Tibial nerve (tissue), 4 donors: ENCODE results near the gene CASS4.

ENCODE experiments used
- EP300 ChIP-seq, 2 donors: sonication (generic); formaldehyde crosslinking; IDR thresholded peaks; one replicate each; pipeline ENCODE4 v1.6.1; 2017; ENCODE audit warnings: antibody characterized with exemption in 2 of 2, mild to moderate bottlenecking in 1 of 2
- TF ChIP-seq, protein P1 (sequence below), 5 experiments: fragments of 200-600 bp in 3 of 5; fragments of 450-650 bp in 2 of 5; sonication (generic) in 3 of 5; IDR thresholded peaks; one replicate each; pipeline ENCODE4 v1.5.1; 2016 to 2019; ENCODE audit warnings: antibody characterized with exemption in 5 of 5, mild to moderate bottlenecking in 3 of 5, moderate library complexity in 2 of 5

DNA sequence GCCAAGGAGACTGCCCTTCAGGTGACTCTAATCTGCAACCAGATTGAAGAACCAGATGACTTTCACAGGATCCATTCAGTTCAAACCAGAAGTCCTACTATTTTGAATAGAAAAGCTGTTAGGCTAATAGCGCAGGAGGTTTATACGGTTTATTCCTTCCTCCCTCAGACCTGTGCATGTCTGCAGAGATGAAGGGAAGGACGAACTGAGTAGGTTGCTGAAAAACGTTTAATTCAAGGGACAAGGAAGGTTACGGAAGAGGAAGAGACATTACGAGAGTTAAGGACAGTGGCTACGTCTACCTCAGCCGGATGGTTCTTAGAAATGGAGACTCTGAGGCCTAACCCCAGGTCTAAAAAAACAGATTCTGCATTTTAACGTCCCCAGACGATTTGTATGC is 21.0 kb upstream of the CASS4 start:
- TF ChIP-seq, protein P1, sequence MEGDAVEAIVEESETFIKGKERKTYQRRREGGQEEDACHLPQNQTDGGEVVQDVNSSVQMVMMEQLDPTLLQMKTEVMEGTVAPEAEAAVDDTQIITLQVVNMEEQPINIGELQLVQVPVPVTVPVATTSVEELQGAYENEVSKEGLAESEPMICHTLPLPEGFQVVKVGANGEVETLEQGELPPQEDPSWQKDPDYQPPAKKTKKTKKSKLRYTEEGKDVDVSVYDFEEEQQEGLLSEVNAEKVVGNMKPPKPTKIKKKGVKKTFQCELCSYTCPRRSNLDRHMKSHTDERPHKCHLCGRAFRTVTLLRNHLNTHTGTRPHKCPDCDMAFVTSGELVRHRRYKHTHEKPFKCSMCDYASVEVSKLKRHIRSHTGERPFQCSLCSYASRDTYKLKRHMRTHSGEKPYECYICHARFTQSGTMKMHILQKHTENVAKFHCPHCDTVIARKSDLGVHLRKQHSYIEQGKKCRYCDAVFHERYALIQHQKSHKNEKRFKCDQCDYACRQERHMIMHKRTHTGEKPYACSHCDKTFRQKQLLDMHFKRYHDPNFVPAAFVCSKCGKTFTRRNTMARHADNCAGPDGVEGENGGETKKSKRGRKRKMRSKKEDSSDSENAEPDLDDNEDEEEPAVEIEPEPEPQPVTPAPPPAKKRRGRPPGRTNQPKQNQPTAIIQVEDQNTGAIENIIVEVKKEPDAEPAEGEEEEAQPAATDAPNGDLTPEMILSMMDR (IDR thresholded peaks at IDR 0.05) = no peak
- TF ChIP-seq EP300 (IDR thresholded peaks at IDR 0.05) = no peak
